ENCODE results near the gene KLRC1.

DNA sequence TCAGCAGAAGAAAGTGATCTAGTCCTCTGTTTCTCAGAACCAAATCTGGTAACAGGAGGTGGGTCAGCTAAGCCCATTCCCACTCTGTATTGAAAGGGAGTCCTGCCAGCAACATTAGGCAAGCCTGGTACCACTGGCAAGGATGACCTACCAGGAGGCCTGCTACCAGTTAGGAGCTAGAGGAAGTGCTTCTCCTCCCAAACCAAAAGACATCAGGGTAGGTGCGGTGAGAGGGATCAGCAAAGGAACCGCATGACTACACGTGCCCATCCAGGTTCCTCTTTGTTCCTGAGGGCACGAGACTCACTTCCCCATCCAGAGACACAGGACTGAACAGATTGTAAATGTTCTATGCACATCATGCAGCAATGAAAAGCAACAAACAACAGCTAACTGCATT, 46.5 kb downstream of the KLRC1 start:
- TF ChIP-seq, protein P1, sequence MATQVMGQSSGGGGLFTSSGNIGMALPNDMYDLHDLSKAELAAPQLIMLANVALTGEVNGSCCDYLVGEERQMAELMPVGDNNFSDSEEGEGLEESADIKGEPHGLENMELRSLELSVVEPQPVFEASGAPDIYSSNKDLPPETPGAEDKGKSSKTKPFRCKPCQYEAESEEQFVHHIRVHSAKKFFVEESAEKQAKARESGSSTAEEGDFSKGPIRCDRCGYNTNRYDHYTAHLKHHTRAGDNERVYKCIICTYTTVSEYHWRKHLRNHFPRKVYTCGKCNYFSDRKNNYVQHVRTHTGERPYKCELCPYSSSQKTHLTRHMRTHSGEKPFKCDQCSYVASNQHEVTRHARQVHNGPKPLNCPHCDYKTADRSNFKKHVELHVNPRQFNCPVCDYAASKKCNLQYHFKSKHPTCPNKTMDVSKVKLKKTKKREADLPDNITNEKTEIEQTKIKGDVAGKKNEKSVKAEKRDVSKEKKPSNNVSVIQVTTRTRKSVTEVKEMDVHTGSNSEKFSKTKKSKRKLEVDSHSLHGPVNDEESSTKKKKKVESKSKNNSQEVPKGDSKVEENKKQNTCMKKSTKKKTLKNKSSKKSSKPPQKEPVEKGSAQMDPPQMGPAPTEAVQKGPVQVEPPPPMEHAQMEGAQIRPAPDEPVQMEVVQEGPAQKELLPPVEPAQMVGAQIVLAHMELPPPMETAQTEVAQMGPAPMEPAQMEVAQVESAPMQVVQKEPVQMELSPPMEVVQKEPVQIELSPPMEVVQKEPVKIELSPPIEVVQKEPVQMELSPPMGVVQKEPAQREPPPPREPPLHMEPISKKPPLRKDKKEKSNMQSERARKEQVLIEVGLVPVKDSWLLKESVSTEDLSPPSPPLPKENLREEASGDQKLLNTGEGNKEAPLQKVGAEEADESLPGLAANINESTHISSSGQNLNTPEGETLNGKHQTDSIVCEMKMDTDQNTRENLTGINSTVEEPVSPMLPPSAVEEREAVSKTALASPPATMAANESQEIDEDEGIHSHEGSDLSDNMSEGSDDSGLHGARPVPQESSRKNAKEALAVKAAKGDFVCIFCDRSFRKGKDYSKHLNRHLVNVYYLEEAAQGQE (IDR thresholded peaks at IDR 0.05) = no peak
- TF ChIP-seq, protein P2, sequence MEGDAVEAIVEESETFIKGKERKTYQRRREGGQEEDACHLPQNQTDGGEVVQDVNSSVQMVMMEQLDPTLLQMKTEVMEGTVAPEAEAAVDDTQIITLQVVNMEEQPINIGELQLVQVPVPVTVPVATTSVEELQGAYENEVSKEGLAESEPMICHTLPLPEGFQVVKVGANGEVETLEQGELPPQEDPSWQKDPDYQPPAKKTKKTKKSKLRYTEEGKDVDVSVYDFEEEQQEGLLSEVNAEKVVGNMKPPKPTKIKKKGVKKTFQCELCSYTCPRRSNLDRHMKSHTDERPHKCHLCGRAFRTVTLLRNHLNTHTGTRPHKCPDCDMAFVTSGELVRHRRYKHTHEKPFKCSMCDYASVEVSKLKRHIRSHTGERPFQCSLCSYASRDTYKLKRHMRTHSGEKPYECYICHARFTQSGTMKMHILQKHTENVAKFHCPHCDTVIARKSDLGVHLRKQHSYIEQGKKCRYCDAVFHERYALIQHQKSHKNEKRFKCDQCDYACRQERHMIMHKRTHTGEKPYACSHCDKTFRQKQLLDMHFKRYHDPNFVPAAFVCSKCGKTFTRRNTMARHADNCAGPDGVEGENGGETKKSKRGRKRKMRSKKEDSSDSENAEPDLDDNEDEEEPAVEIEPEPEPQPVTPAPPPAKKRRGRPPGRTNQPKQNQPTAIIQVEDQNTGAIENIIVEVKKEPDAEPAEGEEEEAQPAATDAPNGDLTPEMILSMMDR (IDR thresholded peaks at IDR 0.05) = no peak
- TF ChIP-seq ZNF302 (CRISPR knock-in tag; IDR thresholded peaks at IDR 0.05) = no peak
- no peak for TF ChIP-seq BHLHE40 (IDR thresholded peaks at IDR 0.05; ENCODE audit: low read depth, low read length)
